Fibroblast of lung (primary cell): ENCODE data around the gene CRB1.

Experiments used
- CTCF ChIP-seq, 2 donors: IDR thresholded peaks in 1 of 2; conservative IDR thresholded peaks in 1 of 2; 1 replicate in 1 of 2; 2 replicates in 1 of 2; pipeline ENCODE4 v1.5.1; 2011 to 2012; ENCODE audit warnings: low read length in 2 of 2, control low read depth in 1 of 2, inconsistent platforms in 1 of 2, low read depth in 1 of 2, mild to moderate bottlenecking in 1 of 2
- EZH2 ChIP-seq: IDR thresholded peaks from 2 replicates; pipeline ENCODE4 v1.5.1; 2012; ENCODE audit warnings: low read length, control low read depth, mild to moderate bottlenecking; ENCODE audit errors: missing control alignments

DNA sequence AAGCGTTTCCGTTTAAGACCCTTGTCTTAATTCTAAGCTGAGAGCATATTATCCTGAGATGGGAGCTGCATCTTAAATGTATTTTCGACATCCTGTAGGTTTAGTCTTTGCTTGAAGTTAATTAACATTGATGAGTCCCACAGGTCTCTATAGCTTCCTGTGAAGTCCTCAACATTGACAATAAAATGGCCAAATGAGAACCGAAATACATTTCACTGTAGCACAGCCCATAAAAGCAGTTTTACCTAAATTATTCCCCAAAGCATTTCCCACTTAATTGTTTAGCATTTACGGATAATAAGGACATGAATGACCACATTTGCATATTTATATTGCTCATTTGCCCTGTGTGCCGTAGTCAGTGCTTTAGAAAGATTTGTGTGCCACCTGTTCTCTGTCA lies 116.4 kb downstream of the CRB1 start:
- TF ChIP-seq CTCF (conservative IDR thresholded peaks at IDR 0.05 in 1 of 2, IDR thresholded peaks at IDR 0.05 in 1 of 2; ENCODE audit: low read depth in 1 of 2, low read length in 2 of 2) (no peak), EZH2 (no peak)
